ENCODE measurements around the gene PAN3.

DNA sequence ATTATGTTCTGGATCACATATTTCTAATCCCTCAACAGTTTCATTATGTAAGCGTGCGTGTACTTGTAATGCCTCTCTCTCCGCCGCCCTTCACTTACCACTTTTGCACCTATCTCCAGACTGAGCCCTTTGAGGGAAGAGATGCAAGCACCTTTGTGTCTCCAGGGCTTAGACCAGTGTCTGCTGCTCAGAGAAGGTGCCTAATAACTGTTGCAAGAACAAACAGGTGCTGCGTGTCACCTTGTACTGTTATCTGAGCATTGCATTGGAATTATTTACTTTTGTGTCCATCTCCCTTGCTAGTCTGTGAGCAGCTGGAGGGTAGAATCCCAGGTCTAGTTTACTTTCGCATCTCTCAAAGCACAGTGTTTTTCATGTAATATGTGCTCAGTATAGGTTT, 200.4 kb downstream of the PAN3 start:
- TF ChIP-seq POLR2AphosphoS5 (IDR thresholded peaks at IDR 0.05) (no peak), POLR2A (IDR thresholded peaks at IDR 0.05) (no peak)
- TF ChIP-seq, protein P1, sequence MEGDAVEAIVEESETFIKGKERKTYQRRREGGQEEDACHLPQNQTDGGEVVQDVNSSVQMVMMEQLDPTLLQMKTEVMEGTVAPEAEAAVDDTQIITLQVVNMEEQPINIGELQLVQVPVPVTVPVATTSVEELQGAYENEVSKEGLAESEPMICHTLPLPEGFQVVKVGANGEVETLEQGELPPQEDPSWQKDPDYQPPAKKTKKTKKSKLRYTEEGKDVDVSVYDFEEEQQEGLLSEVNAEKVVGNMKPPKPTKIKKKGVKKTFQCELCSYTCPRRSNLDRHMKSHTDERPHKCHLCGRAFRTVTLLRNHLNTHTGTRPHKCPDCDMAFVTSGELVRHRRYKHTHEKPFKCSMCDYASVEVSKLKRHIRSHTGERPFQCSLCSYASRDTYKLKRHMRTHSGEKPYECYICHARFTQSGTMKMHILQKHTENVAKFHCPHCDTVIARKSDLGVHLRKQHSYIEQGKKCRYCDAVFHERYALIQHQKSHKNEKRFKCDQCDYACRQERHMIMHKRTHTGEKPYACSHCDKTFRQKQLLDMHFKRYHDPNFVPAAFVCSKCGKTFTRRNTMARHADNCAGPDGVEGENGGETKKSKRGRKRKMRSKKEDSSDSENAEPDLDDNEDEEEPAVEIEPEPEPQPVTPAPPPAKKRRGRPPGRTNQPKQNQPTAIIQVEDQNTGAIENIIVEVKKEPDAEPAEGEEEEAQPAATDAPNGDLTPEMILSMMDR (IDR thresholded peaks at IDR 0.05) = no peak

Measured in sigmoid colon (tissue), 4 donors.